ENCODE data around the gene PHF13.
"Not testable (repeated sequence)": the region's sequence is repeated elsewhere in the genome, so short reads cannot be mapped to it uniquely, and the experiment has no call there.

The PHF13 gene

DNA sequence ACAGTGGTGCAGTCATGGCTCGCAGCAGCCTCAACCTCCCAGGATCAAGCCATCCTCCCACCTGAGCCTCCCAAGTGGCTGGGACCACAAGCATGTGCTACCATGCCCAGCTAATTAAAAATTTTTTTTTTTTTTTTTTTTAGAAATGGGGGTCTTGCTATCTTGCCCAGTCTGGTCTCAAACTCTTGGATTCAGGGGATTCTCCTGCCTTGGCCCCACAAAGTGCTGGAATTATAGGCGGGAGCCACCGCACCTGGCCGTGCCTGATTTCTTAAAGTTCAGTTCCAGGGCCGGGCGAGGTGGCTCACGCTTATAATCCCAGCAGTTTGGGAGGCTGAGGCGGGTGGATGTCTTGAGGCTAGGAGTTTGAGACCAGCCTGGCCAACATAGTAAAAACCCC, 17.5 kb downstream of the PHF13 start:
- no peak for DNase-seq

DNA sequence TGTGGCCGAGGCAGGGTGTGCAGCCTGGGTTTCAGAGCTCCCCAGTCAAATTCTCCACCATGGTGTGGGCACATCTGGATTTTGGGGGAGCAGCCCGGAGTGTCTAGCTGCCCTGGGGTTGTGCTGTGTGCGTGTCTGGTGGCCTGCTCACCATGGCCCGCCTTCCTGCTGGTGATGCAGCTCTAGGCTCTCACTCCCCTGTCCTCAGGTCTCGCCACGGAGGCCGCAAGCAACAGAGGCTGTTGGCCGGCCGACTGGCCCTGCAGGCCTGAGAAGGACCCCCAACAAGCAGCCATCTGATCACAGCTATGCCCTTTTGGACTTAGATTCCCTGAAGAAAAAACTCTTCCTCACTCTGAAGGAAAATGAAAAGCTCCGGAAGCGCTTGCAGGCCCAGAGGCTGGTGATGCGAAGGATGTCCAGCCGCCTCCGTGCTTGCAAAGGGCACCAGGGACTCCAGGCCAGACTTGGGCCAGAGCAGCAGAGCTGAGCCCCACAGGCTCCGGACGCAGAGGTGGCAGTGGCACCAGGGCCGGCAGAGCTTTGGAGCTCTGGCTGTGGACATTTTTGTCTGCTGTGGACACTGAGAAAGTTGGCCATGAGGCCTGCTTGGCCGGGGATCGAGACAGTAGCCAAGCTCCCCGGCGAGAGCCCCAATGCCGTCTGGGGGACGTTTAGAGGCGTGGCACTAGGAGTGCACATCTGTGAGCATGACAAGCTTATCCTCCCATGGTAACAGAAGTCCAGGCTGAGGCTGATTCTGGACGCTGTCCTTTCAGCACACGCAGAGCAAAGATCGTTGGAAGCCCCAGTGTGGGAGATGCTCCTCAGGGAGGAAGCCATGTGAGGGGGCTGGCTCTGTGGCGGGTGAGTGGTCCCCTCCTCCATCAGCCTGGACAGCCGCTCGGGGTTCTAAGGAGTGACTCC, 19.3 kb downstream of the PHF13 start:
- DNase-seq, result no peak

DNA sequence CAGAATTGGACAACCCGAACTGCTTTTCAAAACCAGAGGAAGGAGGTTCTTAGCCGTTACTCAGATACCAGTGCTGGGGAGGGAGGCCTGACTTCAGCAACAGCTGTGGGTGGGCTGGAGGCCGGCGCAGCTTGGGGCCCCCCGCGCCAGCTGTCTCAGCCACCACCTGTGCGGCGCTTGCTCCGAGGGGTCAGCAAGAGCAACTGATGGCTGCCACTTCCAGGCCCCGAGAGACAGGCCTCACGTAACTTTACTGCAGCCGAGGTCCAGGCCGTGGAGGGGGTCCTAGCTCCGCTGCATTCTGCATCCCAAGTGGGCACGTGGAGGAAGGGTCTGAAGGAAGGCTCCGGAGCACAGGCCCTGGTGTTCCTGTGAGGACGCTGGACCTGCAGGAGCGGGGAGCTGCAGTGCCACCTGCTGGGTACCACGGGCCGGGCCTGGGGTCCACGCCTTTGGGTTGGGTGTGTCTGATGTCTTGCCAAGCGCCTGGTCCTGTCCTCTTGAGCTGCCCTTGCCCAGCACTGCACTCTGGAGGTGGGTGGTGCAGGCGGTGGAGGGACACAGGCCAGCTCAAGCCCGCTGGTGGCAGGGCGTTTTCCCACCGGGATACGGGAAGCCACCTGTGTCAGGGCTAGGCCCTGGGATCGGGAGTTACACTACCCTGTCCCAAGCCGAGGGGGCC, 21.0 kb downstream of the PHF13 start:
- no peak for DNase-seq

DNA sequence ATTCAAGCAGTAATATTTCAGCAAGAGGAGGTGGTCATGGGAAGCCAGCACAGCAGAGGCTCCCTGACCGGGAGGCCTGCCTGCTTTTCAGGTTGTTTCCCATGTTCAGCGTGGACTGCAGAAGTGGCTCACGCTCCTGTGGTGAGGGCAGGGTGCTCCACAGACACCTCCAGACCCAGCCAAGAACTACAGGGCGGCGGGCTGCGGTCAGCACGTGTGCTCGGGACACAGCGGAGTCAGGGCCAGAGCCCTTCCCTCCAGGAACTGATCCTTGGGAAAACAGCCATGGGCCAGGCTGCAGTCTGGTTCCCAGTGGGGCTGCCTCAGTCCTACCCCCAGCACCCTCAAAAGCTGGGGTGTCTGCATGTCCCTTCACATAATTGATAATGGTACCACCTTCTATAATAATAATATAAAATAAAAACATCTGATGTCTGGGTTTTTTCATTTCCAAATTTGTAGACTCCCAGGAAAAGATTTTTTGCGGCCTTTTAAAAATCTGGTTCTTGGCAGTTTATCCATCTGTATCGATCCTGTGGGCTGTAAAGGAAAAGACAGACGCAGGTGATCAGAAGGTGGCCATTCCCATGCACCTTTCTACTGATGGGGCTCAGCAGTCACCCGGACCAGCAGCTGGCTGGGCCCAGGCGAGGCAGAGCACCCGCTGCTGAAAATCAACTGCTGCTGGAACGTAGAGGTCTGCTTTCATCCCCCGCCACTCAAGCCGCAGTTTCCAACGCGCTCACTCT, 21.8 kb downstream of the PHF13 start:
- DNase-seq, result no peak

DNA sequence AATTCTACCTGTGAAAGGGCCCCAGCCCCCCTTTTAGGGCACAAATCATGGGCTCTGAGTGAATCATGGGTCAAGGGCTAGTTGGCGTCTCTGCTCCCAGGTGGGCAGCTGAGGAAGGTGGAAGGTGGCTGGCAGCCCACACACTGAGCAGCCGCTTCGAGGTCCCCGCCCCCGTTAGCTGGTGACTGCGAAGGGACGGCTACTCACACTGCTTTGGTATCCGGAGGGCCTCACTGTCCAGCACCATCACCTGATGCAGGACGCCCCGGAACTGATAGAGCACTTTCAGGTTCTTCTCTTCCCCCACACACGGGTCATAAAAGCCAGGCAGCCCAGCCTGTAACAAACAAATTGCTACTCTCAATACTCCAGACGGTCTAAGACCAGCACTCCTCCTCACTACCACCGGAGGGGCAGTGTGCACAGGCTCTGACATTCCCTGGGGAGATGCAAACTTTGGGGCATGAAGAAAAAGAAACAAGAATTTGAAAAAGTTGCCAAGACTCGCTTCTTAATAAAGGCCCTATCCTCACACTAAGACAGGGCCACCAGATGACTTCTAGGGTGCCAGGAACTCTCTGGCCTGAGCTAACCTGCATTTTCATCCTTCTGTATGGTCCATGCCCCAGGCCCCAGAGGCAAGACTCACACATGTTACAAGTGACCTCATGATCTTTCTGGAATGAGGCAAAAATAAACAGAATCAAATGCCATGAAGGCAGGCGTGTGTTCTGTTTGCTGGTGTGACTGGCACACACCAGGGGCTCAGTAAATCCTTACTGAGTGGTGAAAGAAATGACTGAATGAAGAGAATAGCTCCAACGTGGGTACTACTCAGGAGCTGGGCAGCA, 22.6 kb downstream of the PHF13 start:
- no peak for DNase-seq

DNA sequence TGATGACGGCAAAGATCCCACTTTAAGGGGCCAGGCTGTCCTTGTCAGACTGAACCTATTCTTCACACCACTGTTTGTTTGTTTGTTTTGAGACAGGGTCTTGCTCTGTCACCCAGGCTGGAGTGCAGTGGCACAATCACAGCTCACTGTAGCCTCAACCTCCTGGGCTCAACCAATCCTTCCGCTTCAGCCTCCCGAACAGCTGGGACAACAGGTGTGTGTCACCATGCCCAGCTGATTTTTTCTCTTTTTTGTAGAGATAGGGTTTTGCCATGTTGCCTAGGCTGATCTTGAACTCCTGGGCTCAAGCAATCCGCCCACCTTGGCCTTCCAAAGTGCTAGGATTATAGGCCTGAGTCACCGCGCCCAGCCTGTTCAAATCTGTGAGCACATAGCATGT, 23.2 kb downstream of the PHF13 start:
- DNase-seq, result not testable (repeated sequence)

DNA sequence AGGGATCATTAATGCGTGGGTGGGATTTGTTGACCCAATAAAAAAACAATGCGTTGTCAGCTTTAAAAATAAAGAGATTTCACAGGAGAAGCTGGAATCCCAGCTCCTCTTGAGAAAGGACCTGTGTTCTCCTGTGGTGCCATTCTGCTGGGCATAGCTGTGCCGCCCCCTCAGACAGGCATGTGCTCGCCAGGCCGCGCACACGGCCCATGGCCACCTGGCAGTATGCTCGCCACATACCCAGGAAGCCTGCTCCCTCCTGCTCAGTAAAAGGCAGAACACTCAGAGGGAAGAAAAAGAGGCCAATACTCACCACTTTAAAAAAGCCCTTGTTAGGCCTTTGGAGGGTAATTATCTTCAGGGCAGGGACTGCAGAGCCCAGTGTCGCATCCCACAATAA, 24.2 kb downstream of the PHF13 start:
- no peak for DNase-seq

DNA sequence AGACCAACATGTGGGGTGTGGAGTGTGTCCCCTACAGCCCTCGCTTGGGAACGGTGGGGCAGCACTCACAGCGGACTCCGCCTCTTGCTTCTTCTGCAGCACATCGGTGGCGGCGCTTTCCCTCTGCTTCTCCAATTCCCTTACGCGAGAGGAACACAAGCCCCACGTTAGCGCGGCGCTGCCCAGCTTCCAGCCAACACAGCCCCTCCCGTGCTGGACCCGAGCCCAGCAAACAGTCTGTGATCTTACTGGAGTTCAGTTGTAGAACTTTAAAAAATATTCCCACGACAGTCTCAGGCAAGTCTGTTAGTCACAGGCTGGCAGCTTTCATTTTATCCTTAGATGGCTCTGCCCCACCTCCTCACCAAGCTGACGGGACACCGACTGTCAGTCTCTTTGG, 24.7 kb downstream of the PHF13 start:
- DNase-seq, result peak; percentile 43 to 48

DNA sequence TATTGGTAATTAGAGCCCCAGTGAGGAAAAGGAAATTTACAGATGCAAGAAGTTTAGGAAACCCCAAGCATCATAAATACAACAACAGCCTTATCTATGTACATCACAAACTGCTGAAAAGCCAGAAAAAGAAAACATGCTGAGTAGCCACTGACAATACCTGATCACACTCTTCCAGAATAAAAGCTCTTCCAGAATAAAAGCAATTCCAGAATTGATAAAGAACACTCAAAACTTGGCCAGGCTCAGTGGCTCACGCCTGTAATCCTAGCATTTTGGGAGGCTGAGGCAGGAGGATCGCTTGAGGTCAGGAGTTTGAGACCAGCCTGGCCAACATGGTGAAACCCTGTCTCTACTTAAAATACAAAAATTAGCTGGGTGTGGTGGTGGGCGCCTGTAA, 27.3 kb downstream of the PHF13 start:
- DNase-seq, result not testable (repeated sequence)

DNA sequence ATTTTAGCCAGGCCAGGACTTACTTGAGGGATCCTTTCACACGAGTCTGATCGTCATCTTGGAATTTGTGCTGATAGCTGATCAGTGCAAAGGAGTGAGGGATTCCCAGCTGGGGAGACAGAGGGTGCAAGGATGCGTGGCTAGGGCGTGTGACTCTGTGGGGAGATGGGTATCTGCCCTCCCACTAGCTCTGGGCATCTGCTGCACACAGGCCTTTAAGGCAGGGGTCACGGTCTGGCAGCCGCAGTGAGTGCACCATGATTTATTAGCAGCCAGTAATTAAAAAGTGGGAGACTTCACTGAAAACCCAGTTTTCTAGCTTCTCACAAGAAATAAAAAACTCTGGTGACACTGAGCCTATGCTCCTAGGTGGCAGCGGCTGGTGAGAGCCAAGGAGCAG, 31.5 kb downstream of the PHF13 start:
- no peak for DNase-seq

DNA sequence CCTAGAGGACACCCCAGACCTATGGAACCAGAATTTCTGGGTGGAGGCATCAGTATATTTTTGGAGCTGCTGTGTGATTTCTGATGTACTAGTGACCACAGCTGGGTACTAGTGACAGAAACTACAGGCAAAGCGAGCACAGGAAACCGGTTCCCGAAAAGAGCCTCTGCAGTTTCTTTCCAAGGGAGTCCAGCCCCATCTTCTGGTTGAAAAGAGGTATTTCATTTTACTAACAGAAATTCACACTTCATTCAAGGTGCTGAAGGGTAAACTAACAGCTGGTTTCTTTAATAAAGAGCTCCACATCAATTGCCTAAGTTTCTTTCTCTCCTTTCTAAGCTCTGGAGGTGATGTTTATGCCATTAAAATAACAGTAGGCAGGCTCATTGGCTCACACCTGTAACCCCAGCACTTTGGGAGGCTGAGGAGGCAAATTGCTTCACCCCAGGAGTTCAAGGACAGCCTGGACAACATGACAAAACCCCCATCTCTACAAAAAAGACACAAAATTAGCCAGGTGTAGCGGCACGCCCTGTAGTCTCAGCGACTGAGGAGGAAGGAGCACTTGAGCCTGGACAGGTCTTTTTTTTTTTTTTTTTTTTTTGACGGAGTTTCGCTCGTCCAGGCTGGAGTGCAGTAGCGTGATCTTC, 33.1 kb downstream of the PHF13 start:
- peak in 1 of 2 donors; percentile 33 for DNase-seq

DNA sequence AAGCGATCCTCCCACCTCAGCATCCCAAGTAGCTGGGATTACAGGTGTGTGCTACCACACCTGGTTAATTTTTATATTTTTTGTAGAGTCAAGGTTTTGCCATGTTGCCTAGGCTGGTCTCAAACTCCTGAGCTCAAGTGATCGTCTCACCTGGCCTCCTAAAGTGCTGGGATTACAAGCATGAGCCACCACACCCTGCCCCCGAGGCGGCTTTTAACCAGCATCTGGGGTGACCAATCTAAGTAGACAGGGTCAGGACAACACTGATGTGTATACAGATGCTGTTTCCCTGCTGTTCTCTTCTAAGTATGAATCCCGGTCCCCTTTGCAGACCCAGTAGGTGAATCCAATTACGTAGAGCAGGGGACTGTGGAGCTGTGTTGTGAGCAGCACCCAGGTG, 35.0 kb downstream of the PHF13 start:
- DNase-seq, result no peak

DNA sequence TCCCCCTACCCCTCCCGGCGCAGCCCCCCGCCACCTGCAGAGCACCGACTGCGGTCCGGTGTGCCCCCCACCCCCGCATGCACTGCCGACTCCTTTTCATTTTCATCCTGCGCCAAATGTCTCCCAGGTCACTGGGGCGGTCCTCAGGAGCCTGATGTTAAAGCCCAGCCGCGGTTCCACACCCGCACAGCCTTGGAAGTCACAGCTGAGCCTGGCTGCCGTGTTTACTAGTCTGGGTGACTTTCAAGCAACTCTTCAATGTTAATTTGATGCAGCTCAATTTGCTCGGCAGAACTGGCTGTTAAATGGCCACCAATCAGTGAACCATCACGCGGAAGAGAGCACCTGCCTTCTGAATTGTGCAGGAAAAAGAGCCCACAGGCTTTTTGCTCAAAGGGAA, 38.4 kb downstream of the PHF13 start:
- no peak for DNase-seq

DNA sequence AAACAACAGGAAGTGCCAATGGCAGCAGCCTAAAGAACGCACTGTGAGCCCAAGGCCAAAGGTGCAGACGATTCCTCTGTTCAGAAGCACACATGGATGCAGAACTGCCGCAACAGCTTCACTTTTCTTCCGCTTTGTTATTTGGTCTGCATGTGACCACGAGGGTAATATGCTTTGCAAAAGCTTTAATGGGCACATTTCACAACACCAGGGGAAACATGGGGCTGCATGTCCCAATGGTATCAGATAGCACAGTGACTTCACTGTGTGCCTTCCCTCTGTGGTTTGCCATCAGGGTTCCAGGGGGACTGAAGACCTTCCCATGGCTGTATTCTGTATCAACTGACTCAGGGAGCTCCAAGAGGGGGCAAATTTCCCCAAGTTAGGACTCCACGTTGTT, 39.5 kb downstream of the PHF13 start:
- DNase-seq, result no peak

DNA sequence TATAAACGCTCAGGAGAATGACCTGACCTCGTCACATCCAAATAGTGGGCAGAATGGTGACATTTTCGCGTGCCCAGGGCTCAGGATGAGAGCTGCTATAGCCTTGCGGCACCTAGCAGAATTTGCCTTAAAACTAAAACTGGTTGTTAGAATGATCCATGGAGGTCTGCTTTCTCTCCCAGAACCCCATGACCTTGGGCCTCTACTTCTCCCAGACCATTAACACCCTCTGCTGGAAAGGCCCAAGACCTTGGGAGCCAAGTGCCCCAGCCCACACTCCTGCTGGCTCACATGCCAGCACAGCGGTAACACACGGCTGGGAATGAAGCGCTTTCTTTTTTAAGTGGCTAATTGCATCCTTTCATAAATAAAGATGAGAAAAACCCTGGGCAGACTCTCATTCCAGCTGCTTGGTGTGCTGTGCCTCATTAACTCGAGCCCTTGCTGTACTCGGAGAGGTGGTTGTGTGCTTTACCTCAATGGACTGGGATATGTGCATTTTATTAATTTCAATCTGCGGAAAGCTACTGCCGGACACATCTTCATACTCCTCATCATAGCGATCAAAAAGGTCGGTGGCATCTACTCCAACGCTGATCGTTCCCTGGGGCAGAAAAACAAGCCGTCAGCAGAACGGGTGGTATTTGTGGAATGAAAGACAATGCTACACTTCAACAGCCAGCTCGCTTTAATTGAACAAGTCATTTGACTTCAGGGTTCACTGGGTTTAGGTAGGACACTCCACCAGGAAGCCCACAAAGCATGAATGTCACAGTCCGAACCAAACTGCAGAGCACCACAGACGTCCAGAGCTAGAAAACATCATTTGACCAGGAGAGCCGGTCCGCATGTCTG, 40.1 kb downstream of the PHF13 start:
- peak; percentile 21 to 22 for DNase-seq

DNA sequence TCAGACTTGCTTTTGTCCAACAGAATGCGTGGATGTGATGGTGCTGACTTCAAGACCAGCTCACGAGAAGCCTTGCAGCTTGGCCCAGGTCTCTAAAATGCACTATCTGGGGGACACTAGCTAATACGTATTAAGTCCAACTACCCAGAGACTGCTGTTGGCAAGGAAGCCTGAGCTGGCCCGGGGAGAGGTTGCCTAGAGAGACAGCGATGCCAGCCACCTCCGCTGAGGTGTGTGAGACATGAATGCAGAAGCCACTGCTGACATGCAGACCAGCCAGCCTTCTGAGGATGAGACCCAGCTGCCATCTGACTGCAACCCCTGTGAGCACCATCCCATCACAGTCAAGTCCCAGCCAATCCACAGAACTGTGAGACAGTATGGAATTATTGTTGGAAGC, 43.6 kb downstream of the PHF13 start:
- no peak for DNase-seq

DNA sequence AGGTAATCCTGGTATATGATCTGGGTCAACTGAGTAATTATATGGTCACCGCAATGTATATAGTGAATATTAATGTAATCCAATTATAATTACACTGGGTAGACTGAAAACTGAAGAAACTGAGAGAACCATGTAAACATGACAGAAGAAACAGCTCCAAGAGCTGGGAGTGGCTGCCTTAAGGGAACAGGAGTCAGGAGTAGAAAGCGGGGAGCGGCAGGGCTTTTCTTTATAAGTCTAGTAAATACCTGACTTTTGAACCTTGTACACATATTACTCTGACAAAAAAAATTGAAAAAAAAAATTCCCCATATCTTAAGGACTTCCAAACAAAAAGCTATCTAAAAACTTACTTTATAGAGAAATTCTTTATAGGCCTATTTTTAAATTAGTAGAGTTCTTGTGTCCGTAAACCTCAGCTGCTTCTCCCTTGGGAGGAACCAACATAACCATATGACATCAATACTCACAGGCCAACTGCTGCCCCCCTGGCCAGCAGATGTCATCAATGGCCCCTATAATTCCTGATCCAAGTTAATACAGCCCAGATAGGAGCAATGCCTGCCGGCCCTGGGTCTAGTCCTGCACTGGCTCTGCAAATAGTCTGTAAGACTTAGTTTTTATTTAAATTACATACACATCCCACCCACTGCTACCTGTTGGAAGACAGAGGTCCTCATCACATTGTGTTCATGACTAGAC, 45.0 kb downstream of the PHF13 start:
- no peak for DNase-seq

DNA sequence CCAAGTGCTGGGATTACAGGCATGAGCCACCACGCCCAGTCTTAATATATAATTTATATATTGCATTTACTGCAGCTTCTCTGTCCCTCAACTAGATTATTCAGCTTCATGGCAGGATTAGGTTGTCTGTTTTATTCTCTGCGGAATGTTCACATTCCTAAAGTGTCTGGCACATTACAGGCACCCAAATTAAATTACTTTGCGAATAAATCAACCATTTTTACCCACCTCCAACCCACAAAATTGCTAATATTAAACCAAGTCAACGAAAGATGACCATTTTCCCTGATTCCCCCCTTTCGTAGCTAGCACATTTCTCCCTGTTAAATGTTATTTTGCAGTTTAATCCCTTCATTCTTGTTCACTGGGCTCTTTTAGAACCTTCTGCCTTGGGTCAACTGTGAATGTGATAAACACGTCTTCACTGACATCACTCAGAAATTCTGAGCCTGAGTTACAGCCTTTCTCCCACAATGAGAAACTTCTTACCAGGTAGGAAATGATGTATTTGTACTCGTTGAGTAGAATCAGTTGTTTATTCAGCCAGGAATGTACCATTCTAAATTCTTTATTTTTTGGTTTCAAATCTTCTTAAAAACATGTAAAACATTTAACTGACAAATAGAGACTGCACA, 47.0 kb downstream of the PHF13 start:
- DNase-seq, result no peak

DNA sequence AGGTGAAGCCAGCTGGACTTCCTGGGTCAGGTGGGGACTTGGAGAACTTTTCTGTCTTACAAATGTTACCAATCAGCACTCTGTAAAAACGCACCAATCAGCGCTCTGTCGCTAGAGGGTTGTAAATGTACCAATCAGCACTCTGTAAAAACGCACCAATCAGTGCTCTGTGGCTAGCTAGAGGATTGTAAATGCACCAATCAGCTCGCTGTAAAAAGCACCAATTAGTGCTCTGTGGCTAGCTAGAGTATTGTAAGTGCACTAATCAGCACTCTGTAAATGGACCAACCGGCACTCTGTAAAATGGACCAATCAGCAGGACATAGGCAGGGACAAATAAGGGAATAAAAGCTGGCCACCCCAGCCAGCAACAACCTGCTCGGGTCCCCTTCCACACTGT, 48.9 kb downstream of the PHF13 start:
- DNase-seq, result not testable (repeated sequence)

DNA sequence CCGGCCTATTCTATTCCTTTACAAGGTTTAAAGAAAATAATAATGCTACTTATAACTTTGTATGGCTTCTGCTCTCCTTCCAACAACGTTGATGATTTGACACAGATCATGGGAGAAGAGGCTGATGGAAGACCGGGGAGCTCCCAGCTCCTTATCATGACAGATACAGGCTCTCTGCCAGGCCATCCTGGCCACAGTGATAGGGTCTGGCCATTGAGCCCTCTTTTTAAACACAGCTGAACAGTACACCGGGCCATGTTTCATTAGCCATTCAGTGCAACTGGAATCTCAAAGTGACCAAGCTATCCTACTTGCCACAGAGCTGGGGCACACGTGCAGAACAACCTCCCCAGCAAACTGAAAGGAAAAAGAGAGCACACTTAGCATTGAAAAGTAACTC, 53.2 kb downstream of the PHF13 start:
- DNase-seq, result no peak

Data from hippocampal formation (tissue), 2 donors.